ENCODE results near the gene AMN1.

AMN1 gene

DNA sequence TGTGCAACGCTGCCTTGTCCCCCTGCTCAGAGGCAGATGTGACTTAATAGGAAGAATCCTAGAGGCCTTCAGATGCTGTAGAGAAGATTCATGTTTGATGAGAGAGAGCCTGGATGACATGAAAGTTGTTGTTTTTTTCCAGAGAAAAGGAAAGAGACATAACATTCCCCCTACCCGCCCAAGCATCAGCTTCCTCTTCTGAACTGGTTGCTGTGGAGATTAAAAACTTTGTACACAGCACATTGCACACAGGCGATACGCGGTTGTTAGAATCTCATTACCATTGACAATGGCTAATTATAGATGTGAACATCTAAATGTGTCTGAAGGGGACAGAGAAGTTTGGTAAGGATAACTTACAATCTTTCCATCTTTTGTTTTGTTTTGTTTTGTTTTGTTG, 82.9 kb downstream of the AMN1 start:
- H3K4me1 ChIP-seq (ENCODE audit: control insufficient read depth in 5 of 5, insufficient read depth in 5 of 5, low read length in 5 of 5), result peaks cover 3 to 22% (median 11%) of the 10 kb centered on the region in 5 donors
- no peak overlapping the region for H3K27ac ChIP-seq (ENCODE audit: low read depth, low read length)
- H3K9me3 ChIP-seq (ENCODE audit: control insufficient read depth in 5 of 5, low read length in 5 of 5), result no peaks in the 10 kb centered on the region
- H3K9ac ChIP-seq (ENCODE audit: low read length in 5 of 5), result peak overlapping the region in 1 of 5 donors; percentile 5
- no peaks in the 10 kb centered on the region for H3K36me3 ChIP-seq (ENCODE audit: control insufficient read depth in 5 of 5, insufficient read depth in 5 of 5, low read length in 5 of 5)
- no peak overlapping the region for H3K4me3 ChIP-seq (ENCODE audit: low read depth in 1 of 5, low read length in 5 of 5)
- no peaks in the 10 kb centered on the region for H3K27me3 ChIP-seq (ENCODE audit: control insufficient read depth in 5 of 5, insufficient read depth in 4 of 5, low read length in 5 of 5)

DNA sequence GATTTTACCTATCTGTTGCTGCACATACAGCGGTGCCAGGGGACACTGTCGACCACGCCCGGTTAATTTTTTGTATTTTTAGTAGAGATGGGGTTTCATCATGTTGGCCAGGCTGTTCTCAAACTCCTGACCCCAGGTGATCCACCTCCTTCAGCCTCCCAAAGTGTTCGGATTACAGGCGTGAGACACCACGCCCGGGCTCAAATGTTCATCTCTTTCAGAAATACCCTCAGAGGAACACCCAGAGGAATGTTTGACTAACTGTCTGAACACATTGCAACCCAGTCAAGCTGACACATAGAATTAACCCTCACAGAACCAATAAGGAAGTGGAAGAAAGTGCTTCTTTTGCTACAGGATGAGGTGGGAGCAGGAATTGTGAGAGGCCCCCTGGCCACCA, 84.3 kb downstream of the AMN1 start:
- H3K27ac ChIP-seq (ENCODE audit: low read depth, low read length), result no peak overlapping the region
- no peak overlapping the region for H3K4me3 ChIP-seq (ENCODE audit: low read depth in 1 of 5, low read length in 5 of 5)
- peaks cover 0 to 11% (median 3%) of the 10 kb centered on the region in 5 donors for H3K4me1 ChIP-seq (ENCODE audit: control insufficient read depth in 5 of 5, insufficient read depth in 5 of 5, low read length in 5 of 5)
- H3K36me3 ChIP-seq (ENCODE audit: control insufficient read depth in 5 of 5, insufficient read depth in 5 of 5, low read length in 5 of 5), result no peaks in the 10 kb centered on the region
- no peak overlapping the region for H3K9ac ChIP-seq (ENCODE audit: low read length in 5 of 5)
- H3K27me3 ChIP-seq (ENCODE audit: control insufficient read depth in 5 of 5, insufficient read depth in 4 of 5, low read length in 5 of 5), result no peaks in the 10 kb centered on the region
- H3K9me3 ChIP-seq (ENCODE audit: control insufficient read depth in 5 of 5, low read length in 5 of 5), result no peaks in the 10 kb centered on the region

DNA sequence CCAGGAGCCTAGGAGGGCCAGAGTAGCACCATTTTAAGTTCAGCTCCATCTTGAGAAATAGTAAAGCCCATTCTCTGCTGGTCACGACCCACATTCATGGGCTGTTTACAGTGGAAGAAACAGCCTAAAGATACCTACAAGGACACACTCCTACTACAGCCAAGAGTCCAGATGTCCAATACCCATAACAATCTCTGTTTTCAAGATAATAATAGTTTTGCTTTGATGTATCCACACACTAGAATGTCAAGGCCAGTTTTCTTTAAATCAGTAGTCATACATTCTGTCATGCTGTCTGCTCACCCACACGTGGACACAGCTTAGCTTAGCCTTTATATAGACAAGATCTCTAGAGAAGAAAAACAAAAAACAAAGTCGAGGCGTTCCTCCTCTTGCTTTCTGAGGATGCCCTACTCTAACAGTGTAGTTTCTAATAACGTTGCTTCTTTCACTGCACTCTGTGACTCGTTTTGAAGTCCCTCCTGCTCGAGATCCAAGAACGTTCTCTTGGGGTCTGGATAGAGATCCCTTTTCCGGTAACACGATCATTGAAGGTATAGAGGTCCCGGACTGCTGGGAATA, 87.2 kb downstream of the AMN1 start:
- Histone ChIP-seq H3K27ac (ENCODE audit: low read depth, low read length) (no peak overlapping the region), H3K4me3 (ENCODE audit: low read depth in 1 of 5, low read length in 5 of 5) (no peak overlapping the region), H3K36me3 (ENCODE audit: control insufficient read depth in 5 of 5, insufficient read depth in 5 of 5, low read length in 5 of 5) (no peaks in the 10 kb centered on the region), H3K9me3 (ENCODE audit: control insufficient read depth in 5 of 5, low read length in 5 of 5) (no peaks in the 10 kb centered on the region), H3K27me3 (ENCODE audit: control insufficient read depth in 5 of 5, insufficient read depth in 4 of 5, low read length in 5 of 5) (no peaks in the 10 kb centered on the region), H3K9ac (ENCODE audit: low read length in 5 of 5) (no peak overlapping the region), H3K4me1 (ENCODE audit: control insufficient read depth in 5 of 5, insufficient read depth in 5 of 5, low read length in 5 of 5) (peaks cover 0 to 5% (median 0%) of the 10 kb centered on the region in 5 donors)

DNA sequence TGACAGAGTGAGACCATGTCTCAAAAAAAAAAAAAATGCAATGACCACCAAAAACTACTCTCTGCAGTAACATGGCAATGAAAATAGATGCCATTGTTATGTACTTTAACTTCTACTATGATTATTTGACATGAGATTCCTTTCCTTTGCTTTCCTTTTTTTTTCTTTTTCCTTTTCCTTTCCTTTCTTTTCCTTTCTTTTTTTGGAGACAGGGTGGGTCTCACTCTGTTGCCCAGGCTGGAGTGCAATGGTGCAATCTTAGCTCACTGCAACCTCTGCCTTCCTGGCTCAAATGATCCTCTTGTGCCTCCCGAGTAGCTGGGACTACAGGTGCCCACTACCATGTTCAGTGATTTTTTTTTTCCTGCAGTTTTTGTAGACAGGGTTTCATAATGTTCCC, 94.2 kb downstream of the AMN1 start:
- no peak overlapping the region for H3K9ac ChIP-seq (ENCODE audit: low read length in 5 of 5)
- H3K27me3 ChIP-seq (ENCODE audit: control insufficient read depth in 5 of 5, insufficient read depth in 4 of 5, low read length in 5 of 5), result no peaks in the 10 kb centered on the region
- no peaks in the 10 kb centered on the region for H3K36me3 ChIP-seq (ENCODE audit: control insufficient read depth in 5 of 5, insufficient read depth in 5 of 5, low read length in 5 of 5)
- no peak overlapping the region for H3K4me3 ChIP-seq (ENCODE audit: low read depth in 1 of 5, low read length in 5 of 5)
- H3K27ac ChIP-seq (ENCODE audit: low read depth, low read length), result no peak overlapping the region
- H3K4me1 ChIP-seq (ENCODE audit: control insufficient read depth in 5 of 5, insufficient read depth in 5 of 5, low read length in 5 of 5), result peaks cover 3 to 11% (median 8%) of the 10 kb centered on the region in 5 donors
- no peaks in the 10 kb centered on the region for H3K9me3 ChIP-seq (ENCODE audit: control insufficient read depth in 5 of 5, low read length in 5 of 5)

DNA sequence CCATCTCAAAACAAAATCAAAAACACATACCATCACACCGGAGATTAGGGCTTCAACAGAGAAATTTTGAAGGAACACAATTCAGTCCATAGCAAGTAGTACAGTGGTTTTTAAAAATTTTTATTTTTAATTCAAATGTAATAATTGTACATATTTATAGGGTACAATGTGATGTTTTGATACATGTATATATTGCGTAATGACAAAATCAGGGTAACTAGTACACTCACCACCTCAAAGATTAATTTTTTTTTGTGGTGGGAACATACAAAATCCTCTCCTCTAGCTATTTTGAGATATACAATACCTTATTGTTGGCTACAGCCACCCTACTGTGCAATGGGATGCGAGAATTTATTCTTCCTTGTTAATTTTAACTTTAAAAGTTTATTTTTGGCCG, 95.4 kb downstream of the AMN1 start:
- Histone ChIP-seq H3K27ac (ENCODE audit: low read depth, low read length) (no peak overlapping the region), H3K36me3 (ENCODE audit: control insufficient read depth in 5 of 5, insufficient read depth in 5 of 5, low read length in 5 of 5) (no peaks in the 10 kb centered on the region), H3K4me1 (ENCODE audit: control insufficient read depth in 5 of 5, insufficient read depth in 5 of 5, low read length in 5 of 5) (peaks cover 3 to 13% (median 10%) of the 10 kb centered on the region in 5 donors), H3K9ac (ENCODE audit: low read length in 5 of 5) (no peak overlapping the region), H3K27me3 (ENCODE audit: control insufficient read depth in 5 of 5, insufficient read depth in 4 of 5, low read length in 5 of 5) (no peaks in the 10 kb centered on the region), H3K4me3 (ENCODE audit: low read depth in 1 of 5, low read length in 5 of 5) (no peak overlapping the region), H3K9me3 (ENCODE audit: control insufficient read depth in 5 of 5, low read length in 5 of 5) (no peaks in the 10 kb centered on the region)

DNA sequence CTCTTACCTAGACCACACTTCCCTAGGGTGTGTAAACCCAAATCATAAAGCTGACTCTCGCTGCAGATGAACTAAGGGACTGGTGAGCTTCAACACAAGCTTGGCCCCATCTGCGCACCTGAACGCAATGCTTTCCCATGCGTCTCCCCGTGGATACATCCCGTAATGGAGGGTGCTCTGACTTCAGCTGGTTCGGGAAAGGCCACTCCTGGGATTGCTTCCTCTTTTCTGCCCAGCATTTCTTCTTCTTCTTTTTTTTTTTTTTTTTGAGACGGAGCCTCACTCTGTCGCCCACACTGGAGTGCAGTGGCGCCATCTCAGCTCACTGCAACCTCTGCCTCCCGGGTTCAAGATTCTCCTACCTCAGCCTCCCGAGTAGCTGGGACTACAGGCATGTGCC, 97.0 kb downstream of the AMN1 start:
- H3K36me3 ChIP-seq (ENCODE audit: control insufficient read depth in 5 of 5, insufficient read depth in 5 of 5, low read length in 5 of 5), result no peaks in the 10 kb centered on the region
- H3K4me1 ChIP-seq (ENCODE audit: control insufficient read depth in 5 of 5, insufficient read depth in 5 of 5, low read length in 5 of 5), result peaks cover 3 to 18% (median 13%) of the 10 kb centered on the region in 5 donors
- H3K4me3 ChIP-seq (ENCODE audit: low read depth in 1 of 5, low read length in 5 of 5), result no peak overlapping the region

DNA sequence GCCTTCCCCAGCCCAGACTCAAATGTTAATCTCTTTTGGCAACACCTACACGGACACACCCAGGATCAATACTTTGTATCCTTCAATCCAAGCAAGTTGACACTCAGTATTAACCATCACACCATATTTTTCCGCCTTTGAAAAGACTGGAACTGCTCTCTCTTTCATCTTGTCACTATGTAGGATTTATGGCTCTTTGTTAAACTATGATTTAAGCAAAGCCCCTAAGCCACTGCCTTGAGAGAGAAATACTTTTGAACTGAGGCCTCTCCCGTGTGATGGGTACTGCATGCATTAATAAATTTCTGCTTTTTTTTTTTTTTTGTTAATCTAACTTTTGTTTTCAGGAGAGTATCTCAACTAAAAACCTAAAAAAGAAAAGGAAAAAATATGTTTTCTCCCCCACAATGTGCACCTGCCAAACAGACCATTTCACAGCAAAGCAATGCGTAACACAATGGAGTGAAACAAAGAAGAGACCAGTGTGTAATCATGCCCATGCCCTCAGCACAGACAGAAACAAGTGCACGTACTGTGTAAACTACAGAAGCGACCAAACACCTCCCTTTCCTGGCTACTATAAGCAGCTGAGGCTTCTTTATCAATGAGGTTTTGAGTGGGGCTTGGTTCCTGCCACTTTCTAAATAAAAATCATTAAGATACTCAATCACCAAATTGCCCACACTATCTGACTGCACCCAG, 97.6 kb downstream of the AMN1 start:
- H3K4me3 ChIP-seq (ENCODE audit: low read depth in 1 of 5, low read length in 5 of 5), result no peak overlapping the region
- H3K27me3 ChIP-seq (ENCODE audit: control insufficient read depth in 5 of 5, insufficient read depth in 4 of 5, low read length in 5 of 5), result no peaks in the 10 kb centered on the region
- H3K4me1 ChIP-seq (ENCODE audit: control insufficient read depth in 5 of 5, insufficient read depth in 5 of 5, low read length in 5 of 5), result peaks cover 3 to 18% (median 13%) of the 10 kb centered on the region in 5 donors
- no peaks in the 10 kb centered on the region for H3K9me3 ChIP-seq (ENCODE audit: control insufficient read depth in 5 of 5, low read length in 5 of 5)
- H3K36me3 ChIP-seq (ENCODE audit: control insufficient read depth in 5 of 5, insufficient read depth in 5 of 5, low read length in 5 of 5), result no peaks in the 10 kb centered on the region
- no peak overlapping the region for H3K27ac ChIP-seq (ENCODE audit: low read depth, low read length)
- H3K9ac ChIP-seq (ENCODE audit: low read length in 5 of 5), result no peak overlapping the region

More for the DNA sequence above, 97.0 kb downstream of the AMN1 start:
- H3K9me3 ChIP-seq (ENCODE audit: control insufficient read depth in 5 of 5, low read length in 5 of 5), result no peaks in the 10 kb centered on the region
- H3K27me3 ChIP-seq (ENCODE audit: control insufficient read depth in 5 of 5, insufficient read depth in 4 of 5, low read length in 5 of 5), result no peaks in the 10 kb centered on the region
- no peak overlapping the region for H3K27ac ChIP-seq (ENCODE audit: low read depth, low read length)
- no peak overlapping the region for H3K9ac ChIP-seq (ENCODE audit: low read length in 5 of 5)

DNA sequence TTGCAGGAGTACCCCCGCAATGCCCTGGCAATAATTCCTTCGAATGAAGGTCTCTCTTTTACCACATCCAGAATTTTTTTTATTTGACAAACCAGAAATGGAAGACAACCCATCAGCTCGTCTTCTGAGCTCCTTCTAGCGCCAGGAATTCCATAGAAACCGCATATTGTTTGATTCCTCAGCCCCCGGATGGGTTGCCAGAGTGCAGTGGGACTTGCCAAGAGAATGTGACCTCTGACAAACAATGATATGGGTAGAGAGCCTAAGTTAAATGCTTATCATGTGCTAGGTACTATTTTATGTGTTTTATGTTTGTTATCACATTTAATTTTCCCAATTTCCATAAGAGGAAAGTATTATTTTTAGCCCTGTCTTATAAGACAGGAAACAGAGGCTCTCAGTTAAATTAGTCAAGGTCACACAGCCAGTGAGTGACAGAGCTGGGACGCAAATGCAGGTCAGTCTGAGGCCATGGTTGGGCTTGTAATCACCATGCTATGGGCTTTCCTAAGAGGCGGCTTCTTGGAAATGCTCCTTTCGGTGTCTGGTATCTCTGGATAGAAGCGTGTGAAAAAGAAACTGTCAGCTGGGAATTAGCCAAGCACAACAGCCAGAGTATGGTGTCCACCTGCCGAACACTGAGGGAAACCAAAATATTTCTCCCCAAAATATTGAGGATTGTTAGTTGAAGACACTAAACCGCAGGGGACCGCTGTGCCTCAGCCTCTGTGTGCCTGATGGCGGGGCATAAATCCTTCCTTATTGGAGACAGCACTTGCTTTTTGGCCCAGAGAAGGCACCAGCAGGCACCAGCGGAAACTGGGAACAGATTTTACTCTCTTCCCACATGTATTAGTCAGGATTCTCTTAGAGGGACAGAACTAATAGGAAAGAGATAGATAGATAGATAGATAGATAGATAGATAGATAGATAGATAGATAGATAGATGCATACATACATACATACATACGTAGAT, 98.8 kb downstream of the AMN1 start:
- H3K9ac ChIP-seq (ENCODE audit: low read length in 5 of 5), result peak overlapping the region in 3 of 5 donors; percentile 29 to 59 (median 38)
- peaks cover 3 to 18% (median 13%) of the 10 kb centered on the region in 5 donors for H3K4me1 ChIP-seq (ENCODE audit: control insufficient read depth in 5 of 5, insufficient read depth in 5 of 5, low read length in 5 of 5)
- no peaks in the 10 kb centered on the region for H3K36me3 ChIP-seq (ENCODE audit: control insufficient read depth in 5 of 5, insufficient read depth in 5 of 5, low read length in 5 of 5)
- H3K9me3 ChIP-seq (ENCODE audit: control insufficient read depth in 5 of 5, low read length in 5 of 5), result no peaks in the 10 kb centered on the region
- peak overlapping the region in 4 of 5 donors; percentile 6 to 56 (median 47) for H3K4me3 ChIP-seq (ENCODE audit: low read depth in 1 of 5, low read length in 5 of 5)
- H3K27ac ChIP-seq (ENCODE audit: low read depth, low read length), result peak overlapping the region; percentile 6
- H3K27me3 ChIP-seq (ENCODE audit: control insufficient read depth in 5 of 5, insufficient read depth in 4 of 5, low read length in 5 of 5), result no peaks in the 10 kb centered on the region

DNA sequence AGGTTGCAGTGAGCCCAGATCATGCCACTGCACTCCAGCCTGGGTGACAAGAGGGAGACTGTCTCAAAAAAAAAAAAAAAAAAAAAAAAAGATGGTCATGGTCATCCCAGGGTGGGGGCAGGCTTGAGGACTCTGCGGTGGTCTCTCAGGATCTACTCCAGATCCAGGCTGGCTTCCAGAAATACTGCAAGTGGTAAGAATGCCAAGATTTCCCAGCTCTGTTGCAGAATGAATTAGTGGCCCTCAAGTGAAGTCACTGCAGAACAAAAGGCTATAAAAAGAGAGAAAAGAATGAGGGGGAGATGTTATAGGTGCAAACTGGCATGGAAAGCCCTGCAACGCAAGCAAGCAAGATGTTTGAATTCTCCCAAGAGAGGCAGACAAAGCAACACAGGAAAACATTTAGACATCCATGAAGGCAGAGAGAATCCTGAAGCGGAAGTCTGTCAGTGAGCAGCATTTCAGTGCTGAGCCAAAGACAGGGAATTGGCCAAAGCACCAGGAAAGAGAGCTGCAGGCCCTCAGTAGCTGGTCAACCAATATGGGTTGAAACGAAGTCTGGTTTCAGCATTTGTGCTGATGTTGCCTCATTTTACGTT, 101.3 kb downstream of the AMN1 start:
- no peaks in the 10 kb centered on the region for H3K9me3 ChIP-seq (ENCODE audit: control insufficient read depth in 5 of 5, low read length in 5 of 5)

More for the DNA sequence above, 101.3 kb downstream of the AMN1 start:
- Histone ChIP-seq H3K4me1 (ENCODE audit: control insufficient read depth in 5 of 5, insufficient read depth in 5 of 5, low read length in 5 of 5) (peaks cover 3 to 18% (median 13%) of the 10 kb centered on the region in 5 donors), H3K27me3 (ENCODE audit: control insufficient read depth in 5 of 5, insufficient read depth in 4 of 5, low read length in 5 of 5) (no peaks in the 10 kb centered on the region), H3K36me3 (ENCODE audit: control insufficient read depth in 5 of 5, insufficient read depth in 5 of 5, low read length in 5 of 5) (no peaks in the 10 kb centered on the region), H3K4me3 (ENCODE audit: low read depth in 1 of 5, low read length in 5 of 5) (no peak overlapping the region), H3K27ac (ENCODE audit: low read depth, low read length) (no peak overlapping the region), H3K9ac (ENCODE audit: low read length in 5 of 5) (no peak overlapping the region)
